ENCODE data around the gene TSPAN5.

TSPAN5 gene

DNA sequence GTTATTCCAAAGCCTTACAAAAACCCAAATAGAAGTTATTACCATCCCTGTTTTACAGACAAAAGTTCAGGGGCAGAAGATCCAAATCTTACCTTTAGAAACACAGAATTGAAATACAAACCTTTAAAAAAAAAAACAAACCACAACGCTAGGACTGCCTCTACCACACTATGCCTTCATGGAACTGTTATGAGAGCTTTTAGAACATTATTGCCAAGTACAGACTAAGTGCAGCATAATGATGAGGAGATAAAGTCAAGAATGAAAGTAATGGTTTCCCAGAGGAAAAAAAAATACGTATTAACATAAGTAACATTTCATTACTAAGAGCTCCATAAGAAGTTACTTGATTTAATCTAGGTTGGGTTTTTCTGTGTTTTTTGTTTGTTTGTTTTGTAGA, 34.3 kb downstream of the TSPAN5 start:
- H3K4me3 ChIP-seq (replicated peaks; ENCODE audit: low read depth, low read length): no peak overlapping the region

DNA sequence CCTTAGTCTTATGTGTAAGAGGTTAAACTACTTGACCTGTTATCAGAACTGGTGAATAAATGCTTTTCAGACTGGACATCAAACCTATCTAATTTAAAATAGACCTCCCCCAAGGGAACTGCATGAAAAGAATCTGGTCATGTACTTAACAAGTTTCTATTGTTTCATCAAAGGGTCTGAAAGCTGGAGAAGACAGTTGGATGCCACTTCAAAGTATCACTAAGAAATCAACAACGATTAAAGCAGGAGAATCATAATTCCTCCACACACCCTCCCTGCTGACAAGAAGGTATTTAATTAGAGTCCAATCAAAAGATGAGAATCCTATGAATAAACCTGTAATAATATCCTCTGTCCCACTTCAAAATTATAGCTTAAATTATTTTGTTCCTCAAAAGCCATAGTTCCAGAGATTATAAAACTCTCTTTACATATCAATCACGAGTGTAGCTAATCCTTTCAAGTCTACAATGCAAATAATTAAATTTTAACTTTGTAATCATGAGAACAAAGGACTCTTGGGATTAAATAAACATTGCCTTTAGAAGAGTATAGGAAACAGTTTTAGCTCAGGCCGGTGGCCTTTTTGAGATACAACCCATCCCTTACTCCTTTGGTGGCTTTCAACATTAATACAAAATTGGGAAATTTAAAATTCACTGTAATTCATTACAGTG, 35.1 kb downstream of the TSPAN5 start:
- Histone ChIP-seq H3K36me3 (ENCODE audit: control insufficient read depth, insufficient read depth, low read length) (no peaks in the 10 kb centered on the region), H3K4me3 (replicated peaks; ENCODE audit: low read depth, low read length) (no peak overlapping the region), H3K27me3 (replicated peaks; ENCODE audit: control insufficient read depth, insufficient read depth, low read length) (no peaks in the 10 kb centered on the region)
- TF ChIP-seq, protein P1, sequence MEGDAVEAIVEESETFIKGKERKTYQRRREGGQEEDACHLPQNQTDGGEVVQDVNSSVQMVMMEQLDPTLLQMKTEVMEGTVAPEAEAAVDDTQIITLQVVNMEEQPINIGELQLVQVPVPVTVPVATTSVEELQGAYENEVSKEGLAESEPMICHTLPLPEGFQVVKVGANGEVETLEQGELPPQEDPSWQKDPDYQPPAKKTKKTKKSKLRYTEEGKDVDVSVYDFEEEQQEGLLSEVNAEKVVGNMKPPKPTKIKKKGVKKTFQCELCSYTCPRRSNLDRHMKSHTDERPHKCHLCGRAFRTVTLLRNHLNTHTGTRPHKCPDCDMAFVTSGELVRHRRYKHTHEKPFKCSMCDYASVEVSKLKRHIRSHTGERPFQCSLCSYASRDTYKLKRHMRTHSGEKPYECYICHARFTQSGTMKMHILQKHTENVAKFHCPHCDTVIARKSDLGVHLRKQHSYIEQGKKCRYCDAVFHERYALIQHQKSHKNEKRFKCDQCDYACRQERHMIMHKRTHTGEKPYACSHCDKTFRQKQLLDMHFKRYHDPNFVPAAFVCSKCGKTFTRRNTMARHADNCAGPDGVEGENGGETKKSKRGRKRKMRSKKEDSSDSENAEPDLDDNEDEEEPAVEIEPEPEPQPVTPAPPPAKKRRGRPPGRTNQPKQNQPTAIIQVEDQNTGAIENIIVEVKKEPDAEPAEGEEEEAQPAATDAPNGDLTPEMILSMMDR (IDR thresholded peaks at IDR 0.05; ENCODE audit: insufficient read depth, low read length, poor library complexity, severe bottlenecking): no peak
- no peak for DNase-seq (ENCODE audit: extremely low read depth, insufficient read length)

More for the DNA sequence above, 34.3 kb downstream of the TSPAN5 start:
- no peak for DNase-seq (ENCODE audit: extremely low read depth, insufficient read length)
- TF ChIP-seq, protein P1 (IDR thresholded peaks at IDR 0.05; ENCODE audit: insufficient read depth, low read length, poor library complexity, severe bottlenecking): no peak
- H3K27me3 ChIP-seq (replicated peaks; ENCODE audit: control insufficient read depth, insufficient read depth, low read length): no peaks in the 10 kb centered on the region
- no peaks in the 10 kb centered on the region for H3K36me3 ChIP-seq (ENCODE audit: control insufficient read depth, insufficient read depth, low read length)

- no peaks in the 10 kb centered on the region for H3K27me3 ChIP-seq (replicated peaks; ENCODE audit: control insufficient read depth, insufficient read depth, low read length)
- no peaks in the 10 kb centered on the region for H3K36me3 ChIP-seq (ENCODE audit: control insufficient read depth, insufficient read depth, low read length)
- DNase-seq (ENCODE audit: extremely low read depth, insufficient read length): no peak
- no peak overlapping the region for H3K4me3 ChIP-seq (replicated peaks; ENCODE audit: low read depth, low read length)
- TF ChIP-seq, protein P1 (IDR thresholded peaks at IDR 0.05; ENCODE audit: insufficient read depth, low read length, poor library complexity, severe bottlenecking): no peak
Observed at GRCh38 chr4:98620087-98620784, 38.2 kb downstream of the TSPAN5 start.

DNA sequence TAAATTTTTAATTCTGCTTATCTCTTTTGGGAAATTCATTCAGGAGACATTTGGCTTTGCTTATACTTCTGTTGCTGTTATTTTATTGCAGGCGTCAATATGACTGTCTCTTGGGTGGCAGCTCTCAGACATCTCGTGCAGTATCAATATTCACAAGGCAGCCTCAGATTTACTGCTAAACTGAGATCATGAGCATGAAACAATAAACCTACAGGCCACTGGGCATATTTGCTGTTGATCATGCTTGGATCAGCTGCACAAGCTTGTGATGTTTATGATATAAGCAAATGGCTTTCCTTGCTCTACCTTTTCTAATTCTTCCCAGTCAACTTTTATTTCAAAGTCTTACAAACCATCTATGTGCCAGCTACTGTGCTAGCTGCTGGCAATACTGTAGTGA, 39.2 kb downstream of the TSPAN5 start:
- TF ChIP-seq, protein P1 (IDR thresholded peaks at IDR 0.05; ENCODE audit: insufficient read depth, low read length, poor library complexity, severe bottlenecking): no peak

DNA sequence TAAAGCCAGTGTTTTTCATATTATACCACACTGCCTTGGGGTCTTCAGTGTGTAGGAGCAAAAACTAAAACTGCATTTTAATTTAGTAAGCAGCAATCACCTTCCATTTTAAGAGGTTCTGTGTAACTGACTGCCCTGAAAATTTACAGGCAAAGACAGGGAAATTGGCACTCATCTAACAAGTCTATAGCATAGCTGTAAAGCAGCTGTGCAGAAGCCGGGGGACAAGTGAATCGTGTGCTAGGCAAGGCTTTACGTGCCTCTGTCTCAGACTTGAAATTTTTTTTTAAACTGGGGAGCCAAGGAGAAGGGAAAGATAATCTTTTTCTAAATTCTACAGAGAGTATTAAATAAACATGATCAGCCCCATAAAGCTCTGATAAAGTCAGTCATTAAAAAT, 39.7 kb downstream of the TSPAN5 start:
- H3K36me3 ChIP-seq (ENCODE audit: control insufficient read depth, insufficient read depth, low read length): no peaks in the 10 kb centered on the region
- DNase-seq (ENCODE audit: extremely low read depth, insufficient read length): no peak
- TF ChIP-seq, protein P1 (IDR thresholded peaks at IDR 0.05; ENCODE audit: insufficient read depth, low read length, poor library complexity, severe bottlenecking): no peak
- no peak overlapping the region for H3K4me3 ChIP-seq (replicated peaks; ENCODE audit: low read depth, low read length)
- H3K27me3 ChIP-seq (replicated peaks; ENCODE audit: control insufficient read depth, insufficient read depth, low read length): no peaks in the 10 kb centered on the region

More for the DNA sequence above, 39.2 kb downstream of the TSPAN5 start:
- Histone ChIP-seq H3K27me3 (replicated peaks; ENCODE audit: control insufficient read depth, insufficient read depth, low read length) (no peaks in the 10 kb centered on the region), H3K36me3 (ENCODE audit: control insufficient read depth, insufficient read depth, low read length) (no peaks in the 10 kb centered on the region), H3K4me3 (replicated peaks; ENCODE audit: low read depth, low read length) (no peak overlapping the region)
- DNase-seq (ENCODE audit: extremely low read depth, insufficient read length): no peak

Measured in GM06990 (cell line).